C4-2B (cell line): ENCODE measurements around the gene PAQR9.

Experiments
- H3K27ac ChIP-seq: fragments of 450-650 bp; 2 replicates; pipeline ENCODE4 v1.5.1; 2017
- CTCF ChIP-seq: fragments of 450-650 bp; conservative IDR thresholded peaks from 2 replicates; pipeline ENCODE4 v1.5.1; 2017; ENCODE audit warnings: mild to moderate bottlenecking
- ZFX ChIP-seq: fragments of 450-650 bp; IDR thresholded peaks from 2 replicates; pipeline ENCODE4 v1.6.1; 2017

Gene PAQR9

GRCh38 chr3:142916605-142917004, 46.9 kb downstream of the PAQR9 start:
- TF ChIP-seq CTCF (no peak), ZFX (no peak)
- no peak overlapping the region for H3K27ac ChIP-seq

- H3K27ac ChIP-seq: no peak overlapping the region
- TF ChIP-seq ZFX: no peak
- TF ChIP-seq CTCF: no peak
Observed at GRCh38 chr3:142915636-142916035, 47.8 kb downstream of the PAQR9 start.

GRCh38 chr3:142914286-142914811, 49.1 kb downstream of the PAQR9 start:
- no peak overlapping the region for H3K27ac ChIP-seq
- TF ChIP-seq CTCF (no peak), ZFX (no peak)

GRCh38 chr3:142913432-142913831, 50.0 kb downstream of the PAQR9 start:
- no peak overlapping the region for H3K27ac ChIP-seq
- TF ChIP-seq CTCF (no peak), ZFX (no peak)

GRCh38 chr3:142912402-142913172, 50.9 kb downstream of the PAQR9 start:
- no peak overlapping the region for H3K27ac ChIP-seq
- TF ChIP-seq ZFX: no peak
